Epithelial cell of esophagus (primary cell): ENCODE results near the gene OXNAD1.
"Not testable (repeated sequence)": the region's sequence is repeated elsewhere in the genome, so short reads cannot be mapped to it uniquely, and the experiment has no call there.

Experiments used
- DNase-seq: peaks from one replicate; pipeline ENCODE4 v3.0.0; 2010; ENCODE audit warnings: low read depth
- H3K4me3 ChIP-seq: 2 replicates; pipeline ENCODE4 v1.5.1; 2011; ENCODE audit warnings: mild to moderate bottlenecking, low read length, control low read depth
- CTCF ChIP-seq: IDR thresholded peaks from 2 replicates; pipeline ENCODE4 v1.5.1; 2011; ENCODE audit warnings: low read depth, mild to moderate bottlenecking, low read length, control low read depth, inconsistent platforms; ENCODE audit not compliant: insufficient read depth; ENCODE audit errors: missing control alignments

OXNAD1 gene

GRCh38 chr3:16307832-16308531, 43.0 kb downstream of the OXNAD1 start:
- no peak for TF ChIP-seq CTCF
- H3K4me3 ChIP-seq: no peak overlapping the region
- no peak for DNase-seq

- H3K4me3 ChIP-seq: no peak overlapping the region
- no peak for DNase-seq
- TF ChIP-seq CTCF: no peak
Measured at GRCh38 chr3:16308727-16309126, 43.7 kb downstream of the OXNAD1 start.

GRCh38 chr3:16309558-16309957, 44.5 kb downstream of the OXNAD1 start:
- DNase-seq: peak; percentile 79
- no peak for TF ChIP-seq CTCF
- H3K4me3 ChIP-seq: no peak overlapping the region

- DNase-seq, H3K4me3 ChIP-seq: not testable (repeated sequence)
Measured at GRCh38 chr3:16310486-16310885, 45.5 kb downstream of the OXNAD1 start.

- H3K4me3 ChIP-seq: no peak overlapping the region
- DNase-seq: peak; percentile 80
- no peak for TF ChIP-seq CTCF
Measured at GRCh38 chr3:16311960-16312451, 47.0 kb downstream of the OXNAD1 start.

- no peak overlapping the region for H3K4me3 ChIP-seq
- no peak for DNase-seq
- TF ChIP-seq CTCF: no peak
Measured at GRCh38 chr3:16313886-16314645, 49.1 kb downstream of the OXNAD1 start.

- no peak for TF ChIP-seq CTCF
- no peak for DNase-seq
- H3K4me3 ChIP-seq: no peak overlapping the region
Measured at GRCh38 chr3:16315623-16316022, 50.6 kb downstream of the OXNAD1 start.
